ENCODE measurements around the gene ALG2.
A peak's percentile ranks its signal among the peaks of the same experiment; 100 is the strongest.

The ALG2 gene

GRCh38 chr9:99184475-99185347, 37.0 kb downstream of the ALG2 start:
- TF ChIP-seq CTCF (conservative IDR thresholded peaks at IDR 0.05; ENCODE audit: low read depth), result peak; percentile 99
- H3K27ac ChIP-seq, result peak overlapping the region; percentile 24
- peak; percentile 93 for DNase-seq (ENCODE audit: low spot score)
- CTCF ChIA-PET, result interaction anchor here (0.5 to 2.8 kb wide), 26 partner anchors 8 to 1375 kb away, joined by 3 to 16 read pairs (median 4); partner anchors contain the start of genes ALG2 and INVS
- POLR2A ChIA-PET (ENCODE audit: low non-redundant PET), result no interaction called here

- H3K27ac ChIP-seq, result peak overlapping the region; percentile 24
- ChIA-PET POLR2A (ENCODE audit: low non-redundant PET) (no interaction called here), CTCF (interaction anchor here (0.6 to 2.8 kb wide), 15 partner anchors 8 to 1375 kb away, joined by 3 to 16 read pairs (median 4); partner anchors contain the start of gene ALG2)
- TF ChIP-seq CTCF (conservative IDR thresholded peaks at IDR 0.05; ENCODE audit: low read depth), result no peak
- DNase-seq (ENCODE audit: low spot score), result no peak
These were observed 37.6 kb downstream of the ALG2 start for GRCh38 chr9:99184110-99184474.

- POLR2A ChIA-PET (ENCODE audit: low non-redundant PET), result no interaction called here
These were observed 38.1 kb downstream of the ALG2 start for GRCh38 chr9:99183616-99184015.

GRCh38 chr9:99182356-99182755, 39.4 kb downstream of the ALG2 start:
- POLR2A ChIA-PET (ENCODE audit: low non-redundant PET), result no interaction called here
- DNase-seq (ENCODE audit: low spot score), result no peak
- no peak for TF ChIP-seq CTCF (conservative IDR thresholded peaks at IDR 0.05; ENCODE audit: low read depth)
- CTCF ChIA-PET, result interaction anchor here (0.6 to 1.4 kb wide), 4 partner anchors 10 to 1485 kb away, joined by 3 to 8 read pairs (median 4); no protein-coding TSS in a partner anchor
- no peak overlapping the region for H3K27ac ChIP-seq

More at GRCh38 chr9:99183616-99184015, 38.1 kb downstream of the ALG2 start:
- CTCF ChIA-PET, result interaction anchor here (1.0 to 2.8 kb wide), 3 partner anchors 11 to 82 kb away, joined by 3 to 16 read pairs (median 4); no protein-coding TSS in a partner anchor
- H3K27ac ChIP-seq, result no peak overlapping the region
- no peak for DNase-seq (ENCODE audit: low spot score)
- TF ChIP-seq CTCF (conservative IDR thresholded peaks at IDR 0.05; ENCODE audit: low read depth), result no peak

- CTCF ChIA-PET, result interaction anchor here (0.7 kb wide), 1 partner anchor 19 kb away, joined by 3 read pairs; no protein-coding TSS in a partner anchor
- no peak for TF ChIP-seq CTCF (conservative IDR thresholded peaks at IDR 0.05; ENCODE audit: low read depth)
- POLR2A ChIA-PET (ENCODE audit: low non-redundant PET), result no interaction called here
- no peak overlapping the region for H3K27ac ChIP-seq
- DNase-seq (ENCODE audit: low spot score), result no peak
These were observed 40.1 kb downstream of the ALG2 start for GRCh38 chr9:99181621-99182020.

GRCh38 chr9:99181206-99181605, 40.5 kb downstream of the ALG2 start:
- no peak for TF ChIP-seq CTCF (conservative IDR thresholded peaks at IDR 0.05; ENCODE audit: low read depth)
- no peak overlapping the region for H3K27ac ChIP-seq
- POLR2A ChIA-PET (ENCODE audit: low non-redundant PET), result no interaction called here
- CTCF ChIA-PET, result no interaction called here
- DNase-seq (ENCODE audit: low spot score), result no peak
